Amygdala (tissue), 56 donors: ENCODE data around the gene PLEKHG4B.

Source experiments
- DNase-seq, 56 donors: peaks; one replicate each; lab custom pipeline; 2025; lab: John Stamatoyannopoulos, UW

The PLEKHG4B gene

DNA sequence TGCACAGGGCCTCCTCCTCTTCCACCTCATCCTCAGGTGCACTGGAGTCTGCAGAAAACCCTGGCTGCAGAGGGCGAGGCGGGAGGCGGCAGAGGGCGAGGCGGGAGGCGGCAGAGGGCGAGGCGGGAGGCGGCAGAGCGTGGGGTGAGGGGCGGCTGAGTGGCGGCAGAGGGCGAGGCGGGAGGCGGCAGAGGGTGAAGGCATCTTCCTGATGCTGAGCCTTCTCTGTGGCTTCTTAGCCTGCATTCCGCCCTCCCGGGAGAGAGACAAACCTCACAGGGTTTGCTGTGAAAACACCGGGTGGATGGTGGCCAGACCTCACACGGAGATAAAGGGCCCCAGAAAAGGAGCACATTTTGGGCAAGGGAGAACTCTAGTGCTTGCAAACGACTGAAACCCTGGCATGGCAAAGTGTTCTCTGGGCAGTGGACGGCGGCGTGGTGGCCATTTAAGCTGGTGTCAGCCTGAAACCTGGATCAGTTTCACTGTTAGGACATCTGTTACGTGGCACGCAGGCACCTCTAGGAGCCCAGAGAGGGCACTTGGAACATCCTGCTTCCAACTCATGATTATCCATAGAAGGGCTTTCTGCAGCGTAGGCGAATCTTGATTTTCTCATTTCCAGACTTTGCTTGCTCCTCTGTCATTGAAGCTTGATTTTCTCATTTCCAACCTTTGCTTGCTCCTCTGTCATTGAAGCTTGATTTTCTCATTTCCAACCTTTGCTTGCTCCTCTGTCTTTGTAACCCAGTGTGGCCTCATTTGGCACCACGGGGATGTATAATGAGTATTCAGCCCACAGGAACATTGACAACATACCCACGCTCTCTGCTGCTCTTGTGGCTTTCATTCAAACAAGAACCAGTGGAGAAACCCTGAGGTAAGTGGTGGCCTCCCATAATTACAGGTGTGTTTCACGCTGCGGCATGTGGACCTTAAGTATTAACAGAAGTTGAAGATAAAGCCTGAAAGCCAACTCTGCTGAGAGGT is 16.3 kb upstream of the PLEKHG4B start:
- DNase-seq: no peak

DNA sequence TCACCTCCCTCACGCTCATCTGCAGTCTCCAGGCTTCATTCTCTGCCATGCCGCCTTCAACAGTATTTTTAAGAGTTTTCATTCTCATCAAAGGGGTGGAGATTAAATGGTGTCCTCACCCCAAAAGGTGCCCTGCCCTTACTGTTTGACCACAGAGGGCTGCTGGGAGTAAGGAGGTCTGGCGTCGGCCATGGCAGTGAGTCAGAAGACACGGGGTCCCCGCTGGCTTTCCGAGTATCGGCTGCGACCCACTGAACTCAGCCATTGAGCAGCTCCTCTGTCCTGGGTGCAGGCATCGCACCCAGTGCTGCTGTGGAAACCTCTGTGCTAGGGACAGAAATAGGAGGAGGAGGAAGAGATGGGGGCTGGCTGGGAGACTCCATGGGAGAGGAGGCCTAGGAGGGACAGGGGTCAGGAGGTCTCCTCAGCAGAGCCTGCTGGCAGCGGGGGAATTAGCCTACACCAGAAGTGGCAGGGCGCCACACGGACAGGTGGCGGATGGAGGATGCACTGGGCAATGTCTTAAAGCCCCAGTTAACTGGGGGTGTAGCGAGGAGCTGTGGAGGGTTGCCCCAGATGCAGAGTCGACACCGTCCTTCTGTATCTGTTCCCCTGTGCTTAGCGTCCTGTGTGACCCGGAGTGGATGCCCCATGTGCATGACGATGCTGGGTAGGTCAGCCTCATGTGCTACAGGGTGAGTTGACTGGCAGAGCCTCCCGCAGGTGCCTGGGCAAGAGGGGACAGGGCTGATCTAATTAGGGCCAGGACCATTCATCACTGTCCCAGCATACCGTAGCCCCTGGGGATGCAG is 15.4 kb upstream of the PLEKHG4B start:
- DNase-seq: no peak

DNA sequence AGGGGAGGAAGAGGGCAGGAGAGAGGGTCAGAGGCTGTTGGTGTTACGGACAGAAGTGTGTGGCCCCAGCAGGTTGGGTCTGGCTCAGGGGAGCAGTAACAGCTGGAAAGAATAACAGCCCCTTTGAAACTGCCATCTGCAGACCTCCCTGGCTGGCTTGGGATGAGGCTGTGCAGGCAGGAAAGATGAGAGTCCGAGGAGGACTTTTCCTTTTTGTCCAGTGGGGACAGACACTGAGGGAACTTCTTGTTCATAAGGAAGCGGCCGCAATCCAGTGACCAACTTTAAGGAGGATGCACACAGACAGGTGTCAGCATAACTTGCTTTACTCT is 14.8 kb upstream of the PLEKHG4B start:
- DNase-seq: no peak

DNA sequence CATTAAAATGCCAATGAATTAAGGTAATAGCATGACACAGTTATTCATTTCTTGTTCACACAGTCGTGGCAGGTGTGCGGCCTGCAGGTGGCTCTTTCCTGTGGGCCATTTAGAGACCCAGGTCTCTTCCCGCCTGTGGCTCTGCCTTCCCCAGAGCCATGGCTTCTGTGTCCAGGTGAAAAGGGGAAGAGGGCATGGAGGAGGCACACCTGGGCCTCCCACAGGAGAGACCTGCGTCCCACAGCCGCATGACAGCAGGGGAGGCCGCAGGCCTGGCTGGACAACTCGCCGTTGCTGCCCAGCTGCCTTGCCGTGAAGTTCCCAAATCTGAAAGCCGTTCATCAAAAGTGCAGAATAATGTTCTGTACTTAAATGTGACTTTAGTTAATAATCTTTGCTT is 14.4 kb upstream of the PLEKHG4B start:
- no peak for DNase-seq

DNA sequence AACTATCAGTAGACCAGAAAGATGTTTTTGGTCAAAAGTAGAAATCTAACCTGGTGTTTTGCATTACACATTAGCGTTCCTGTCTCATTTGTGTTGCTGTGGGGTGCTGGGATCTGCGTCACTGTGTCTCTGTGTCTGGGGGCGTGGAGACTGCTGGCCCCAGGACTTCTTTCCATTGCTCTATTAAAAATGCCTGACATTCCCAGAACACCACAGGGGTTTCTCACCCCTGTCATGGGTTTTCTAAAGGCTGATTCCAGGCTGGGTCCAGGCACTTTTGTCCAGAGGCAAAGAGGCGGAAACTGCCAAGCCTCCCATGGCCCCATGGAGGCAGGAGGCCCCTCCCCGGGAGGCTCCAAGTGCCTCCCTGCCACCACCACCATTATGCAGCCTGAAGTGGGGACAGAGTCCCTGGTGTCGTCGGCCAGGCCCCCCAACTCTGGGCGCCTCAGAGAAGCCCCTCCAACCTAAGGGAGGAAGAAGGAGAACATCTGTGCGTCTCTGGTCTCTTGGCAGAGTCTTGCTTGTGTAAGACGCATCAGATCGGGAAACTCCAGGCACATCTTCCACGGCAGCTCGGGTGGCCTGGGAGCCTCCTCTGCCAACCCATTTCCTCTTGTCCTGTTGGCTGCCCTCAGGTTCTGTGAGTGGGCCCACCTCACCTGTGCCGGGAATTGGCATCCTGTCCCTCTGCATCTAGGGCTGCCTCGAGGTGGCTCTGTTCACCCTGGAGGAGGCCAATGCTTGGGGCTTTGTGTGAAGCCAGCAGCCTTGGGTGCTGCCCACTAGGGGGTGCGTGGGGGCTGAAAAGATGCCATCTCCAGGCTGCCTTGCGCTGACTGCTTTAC is 13.8 kb upstream of the PLEKHG4B start:
- no peak for DNase-seq

DNA sequence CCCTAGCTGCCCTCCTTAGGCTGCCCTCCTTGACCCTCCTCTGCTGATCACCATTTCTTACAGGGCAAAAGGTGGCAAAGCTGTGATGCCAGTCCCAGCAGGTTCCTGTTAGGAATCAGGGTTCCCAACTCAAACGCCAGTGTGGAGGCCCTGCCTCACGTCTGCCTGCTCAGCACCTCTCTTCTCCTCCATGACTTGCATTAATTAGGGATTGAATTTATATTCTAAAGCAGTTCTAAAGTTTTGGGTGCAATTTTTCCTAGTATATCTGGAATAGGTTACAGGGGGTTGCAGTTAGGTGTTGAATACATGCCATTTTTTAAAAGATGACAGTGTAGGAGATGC is 13.2 kb upstream of the PLEKHG4B start:
- no peak for DNase-seq

DNA sequence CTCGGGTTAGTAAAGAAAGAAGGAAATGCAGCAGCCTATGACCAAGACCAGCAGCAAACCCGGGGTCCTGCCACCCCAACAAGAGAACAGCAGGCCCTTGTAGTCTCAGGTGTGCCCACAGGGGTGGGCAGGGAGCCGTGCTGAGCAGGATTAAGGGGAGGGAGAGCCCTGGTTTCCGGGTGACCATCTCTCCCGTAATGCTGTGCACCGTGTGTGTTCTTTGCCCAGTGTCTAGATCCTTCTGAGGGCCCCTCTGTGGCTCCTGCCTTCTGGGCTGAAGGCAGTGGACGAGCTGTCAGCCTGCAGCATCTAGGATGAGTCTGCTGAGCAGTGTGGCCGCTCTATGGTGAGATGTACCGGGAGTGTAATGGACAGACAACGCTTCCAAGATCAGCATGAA is 12.7 kb upstream of the PLEKHG4B start:
- DNase-seq: no peak

DNA sequence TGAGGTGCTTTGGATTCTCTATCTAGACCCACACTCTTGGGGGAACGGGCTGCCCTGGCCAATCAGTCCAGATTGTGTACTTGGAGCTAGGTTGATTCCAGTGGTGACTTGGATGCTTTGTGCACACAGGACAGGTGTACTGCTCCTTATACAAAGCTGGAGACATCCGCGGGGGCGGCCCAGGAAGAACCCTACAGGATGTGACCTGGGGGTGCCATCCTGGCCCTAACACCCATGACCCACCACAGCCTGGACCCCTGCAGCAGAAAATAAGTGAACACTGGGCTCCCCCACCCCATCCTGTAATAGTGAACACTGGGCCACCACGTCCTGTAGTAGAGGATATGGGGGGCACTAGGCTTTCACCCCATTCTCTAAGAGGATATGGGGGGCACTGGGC is 12.1 kb upstream of the PLEKHG4B start:
- DNase-seq: no peak

DNA sequence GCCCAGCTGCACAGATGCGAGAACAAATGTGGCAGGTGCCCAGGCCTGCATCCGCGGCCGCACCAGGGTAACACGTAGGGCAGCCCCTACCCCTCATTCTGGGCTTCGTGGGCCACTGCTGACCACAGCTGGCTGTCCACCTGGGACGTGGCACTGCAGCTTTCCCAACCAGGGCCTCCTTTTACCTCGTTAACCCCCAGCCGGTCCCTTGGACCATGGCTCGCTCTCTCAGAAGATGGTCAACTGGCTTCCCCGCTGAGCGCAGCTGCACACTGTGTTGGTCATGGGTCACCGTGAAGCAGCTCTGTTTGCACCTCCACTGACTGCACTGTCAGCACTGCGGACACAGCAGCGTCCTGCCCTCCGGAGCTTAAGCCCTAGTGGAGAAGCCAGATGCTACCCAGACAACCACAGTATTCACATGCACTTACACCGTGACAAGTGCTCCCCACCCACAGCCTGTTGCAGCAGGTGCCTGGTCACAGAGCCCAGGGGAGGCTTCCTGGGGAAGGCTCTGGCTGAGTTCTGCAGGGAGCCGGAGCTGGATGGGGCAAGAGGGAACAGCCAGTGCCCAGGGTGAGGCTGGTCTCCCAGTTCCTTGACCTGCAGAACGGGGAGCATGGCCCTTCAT is 10.5 kb upstream of the PLEKHG4B start:
- DNase-seq: no peak

DNA sequence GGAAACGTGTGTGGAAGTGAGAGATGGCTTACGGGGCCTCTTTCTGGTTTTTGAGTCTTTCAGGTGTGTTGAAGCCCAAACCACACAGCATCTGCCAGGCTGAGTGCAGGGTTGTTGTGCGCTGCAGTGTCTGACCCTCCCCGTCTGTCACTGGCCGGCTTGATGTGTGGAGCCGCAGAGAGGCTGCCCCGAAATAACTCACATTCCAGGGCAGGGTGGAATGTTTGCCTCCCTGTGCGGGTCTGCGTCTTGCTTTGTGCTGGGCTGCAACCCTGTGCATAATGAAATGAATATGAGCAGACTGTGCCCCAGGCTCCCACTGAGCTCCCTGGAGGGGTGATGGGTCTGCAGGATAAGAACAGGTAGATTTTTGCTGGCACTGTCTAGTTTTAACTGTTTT is 9.9 kb upstream of the PLEKHG4B start:
- DNase-seq: no peak

DNA sequence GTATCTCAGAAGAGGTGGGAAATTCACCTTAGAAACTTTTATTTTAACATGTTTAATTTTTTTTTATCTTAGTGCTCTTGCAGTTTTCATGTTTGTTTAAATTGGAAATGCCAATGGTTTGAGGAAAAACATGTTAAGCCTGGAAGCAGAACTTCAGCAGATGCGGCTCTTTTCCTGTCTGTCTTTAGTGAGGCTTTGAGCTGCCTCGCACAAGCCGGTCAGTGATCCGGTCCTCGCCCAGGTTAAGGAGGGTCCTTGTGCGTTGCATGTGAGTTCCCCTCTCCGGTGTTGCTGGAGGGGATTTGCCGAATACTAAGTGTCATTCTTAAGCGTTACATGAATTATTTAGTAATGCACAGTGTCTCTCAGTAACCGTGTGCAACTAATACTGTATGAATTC is 9.4 kb upstream of the PLEKHG4B start:
- DNase-seq: no peak

DNA sequence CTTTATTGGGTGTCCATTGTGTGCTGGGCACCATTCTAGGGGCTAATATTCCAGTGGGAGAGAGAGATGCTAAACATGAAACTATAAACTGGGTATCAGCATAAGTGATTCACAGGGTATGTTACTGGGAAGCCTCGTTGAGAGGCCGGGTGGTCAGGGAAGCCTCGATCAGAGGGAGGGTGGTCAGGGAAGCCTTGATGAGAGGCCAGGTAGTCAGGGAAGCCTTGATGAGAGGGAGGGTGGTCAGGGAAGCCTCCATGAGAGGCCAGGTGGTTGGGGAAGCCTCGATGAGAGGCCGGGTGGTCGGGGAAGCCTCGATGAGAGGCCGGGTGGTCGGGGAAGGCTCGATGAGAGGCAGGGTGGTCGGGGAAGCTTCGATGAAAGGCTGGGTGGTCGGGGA is 8.9 kb upstream of the PLEKHG4B start:
- DNase-seq: no peak

DNA sequence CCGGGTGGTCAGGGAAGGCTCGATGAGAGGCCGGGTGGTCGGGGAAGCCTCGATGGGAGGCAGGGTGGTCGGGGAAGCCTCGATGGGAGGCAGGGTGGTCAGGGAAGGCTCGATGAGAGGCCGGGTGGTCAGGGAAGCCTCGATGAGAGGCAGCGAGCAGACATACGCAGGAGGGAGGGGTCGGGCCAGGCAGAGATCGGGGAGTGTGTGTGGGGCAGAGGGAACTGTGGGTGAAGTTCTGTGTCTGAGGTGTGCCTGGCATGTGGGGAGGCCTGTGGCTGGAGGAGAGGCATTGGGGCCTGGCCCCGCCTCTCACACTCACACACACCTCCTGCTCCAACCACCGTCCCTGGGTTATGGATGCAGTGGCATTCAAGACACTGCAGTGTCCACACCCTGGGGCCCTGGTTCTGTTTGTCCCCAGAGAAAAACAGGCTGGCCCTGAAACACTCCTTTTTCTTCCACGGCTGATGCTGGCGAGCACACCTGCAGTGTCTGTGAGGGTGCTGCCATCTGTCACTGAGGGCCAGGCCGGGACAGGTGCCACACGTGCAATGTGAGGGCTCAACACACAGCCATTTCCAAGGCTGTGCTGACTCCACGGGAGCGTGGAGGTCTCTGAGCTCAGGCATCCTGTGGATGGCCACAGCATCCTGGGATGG is 6.5 kb upstream of the PLEKHG4B start:
- no peak for DNase-seq

DNA sequence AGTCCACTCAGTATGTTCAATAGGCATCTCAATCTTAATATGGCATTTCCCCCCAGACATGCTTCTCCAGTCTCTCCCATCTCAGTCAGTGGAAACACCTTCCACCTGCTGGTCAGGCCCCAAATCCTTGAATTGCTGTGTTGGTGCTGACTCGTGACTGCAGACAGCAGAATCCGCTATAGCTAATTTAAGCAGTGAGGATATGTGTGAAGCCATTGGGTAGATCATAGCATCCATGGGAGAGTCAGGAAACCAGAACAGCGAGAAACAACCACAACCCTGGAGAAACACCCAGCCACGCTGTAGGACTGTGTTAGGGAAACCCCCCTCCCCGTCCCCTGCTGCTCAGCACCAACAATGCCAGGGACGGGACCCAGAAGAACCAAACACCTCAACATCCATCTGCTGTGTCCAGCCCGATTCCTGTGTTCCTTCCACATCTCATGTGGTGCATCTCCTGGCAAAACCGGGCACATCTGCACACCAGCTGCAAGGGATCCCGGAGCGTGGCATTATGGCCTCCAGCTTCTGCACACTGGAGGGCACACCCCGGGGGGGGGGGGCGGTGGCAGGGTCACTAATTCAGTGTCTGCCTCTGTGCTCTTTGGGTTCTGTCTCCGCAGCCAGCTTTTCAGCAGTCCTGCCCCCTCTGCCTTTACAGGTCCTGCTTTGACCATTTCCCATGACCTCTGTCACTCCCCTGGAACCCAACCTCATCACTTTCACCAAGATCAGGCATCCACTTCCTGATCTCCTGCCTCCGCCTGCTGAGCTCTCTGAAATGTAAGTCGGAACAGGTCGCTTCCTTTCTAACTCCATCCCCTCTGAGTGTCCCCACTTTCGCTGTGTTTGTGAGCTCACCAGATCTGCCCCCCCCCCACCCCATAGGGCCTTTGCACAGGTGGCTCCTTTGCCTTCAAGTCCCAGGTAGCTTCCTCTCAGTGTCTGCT is 2.4 kb upstream of the PLEKHG4B start:
- DNase-seq: no peak

DNA sequence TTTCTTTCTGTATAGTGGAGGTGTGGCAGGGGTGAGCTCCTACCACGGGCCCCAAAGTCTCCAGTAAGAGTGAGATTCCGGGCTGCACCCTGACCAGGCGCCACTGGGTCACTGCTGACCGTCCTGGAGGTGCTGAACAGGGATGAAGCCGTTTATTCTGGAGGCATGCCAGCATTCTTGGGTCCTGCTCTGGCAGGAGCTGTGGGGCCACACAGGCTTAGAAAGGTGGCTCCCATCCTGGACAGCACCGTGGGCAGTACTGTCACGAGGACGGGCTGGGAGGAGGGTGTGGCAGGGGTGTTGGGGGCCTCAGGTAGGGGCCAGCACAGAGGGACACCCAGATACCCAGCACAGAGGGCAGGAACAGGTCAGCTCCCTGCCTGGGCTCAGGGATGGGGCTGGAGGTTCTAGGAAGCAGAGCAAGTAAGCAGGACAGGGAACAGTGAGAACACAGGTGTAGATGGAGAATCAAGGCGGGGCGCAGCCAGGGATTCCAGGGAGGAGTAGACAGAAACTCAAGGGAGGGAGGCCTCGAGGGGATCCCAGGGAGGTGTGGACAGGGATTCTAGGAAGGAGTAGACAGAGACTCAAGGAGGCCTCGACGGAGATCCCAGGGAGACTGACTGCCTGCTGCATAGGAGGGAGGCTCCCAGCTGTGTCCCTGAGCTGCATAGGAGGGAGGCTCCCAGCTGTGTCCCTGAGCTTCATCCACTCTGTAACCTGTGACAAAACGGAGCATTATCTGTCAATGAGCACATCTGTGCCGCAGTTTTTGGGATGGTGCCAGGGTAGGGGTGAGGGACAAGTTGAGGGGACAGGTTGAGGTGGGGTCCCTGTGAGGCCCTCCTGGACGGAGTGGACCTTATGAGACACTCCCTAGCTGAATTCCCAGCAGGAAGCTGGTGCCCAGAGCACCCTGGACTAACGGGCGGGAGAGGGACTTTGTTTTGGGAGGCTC is 1.1 kb upstream of the PLEKHG4B start:
- DNase-seq: no peak

DNA sequence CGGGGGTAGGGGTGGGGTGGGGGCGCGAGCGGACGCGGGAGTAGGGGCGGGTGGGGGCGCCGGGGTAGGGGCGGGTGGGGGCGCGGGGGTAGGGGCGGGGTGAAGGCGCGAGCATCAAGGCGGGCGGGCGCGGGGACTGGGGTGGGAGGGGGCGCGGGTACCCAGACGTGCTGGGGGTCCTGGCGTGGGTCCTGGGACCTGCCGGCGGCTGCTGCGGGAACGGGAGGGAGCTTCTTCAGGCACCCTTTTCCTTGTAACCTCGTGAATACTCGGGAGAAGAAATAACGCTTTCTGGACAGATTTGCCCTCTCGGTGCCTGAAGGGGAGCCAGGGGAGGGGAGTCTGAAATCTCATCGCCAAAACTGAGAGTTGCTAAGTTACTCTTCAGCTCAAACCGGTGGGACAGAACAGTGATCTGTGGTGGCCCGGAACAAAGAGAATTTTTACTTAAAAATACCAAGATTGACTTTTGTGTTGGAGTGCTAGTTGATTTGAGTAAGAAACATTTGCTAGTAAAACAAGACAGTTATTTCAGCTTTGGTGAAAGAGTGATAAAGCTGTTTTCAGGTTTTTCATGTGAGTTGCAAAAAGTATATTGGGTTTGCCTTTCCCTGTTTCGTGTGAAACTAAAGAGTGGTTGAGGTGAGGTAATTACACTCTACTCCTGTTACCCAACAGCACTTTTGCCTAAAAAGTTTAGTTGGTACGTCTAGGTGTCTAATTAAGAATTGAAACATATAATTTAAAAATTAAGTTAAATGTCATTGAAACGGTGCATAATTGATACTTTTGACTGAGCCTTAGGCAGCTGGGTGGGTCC is 643 bp downstream of the PLEKHG4B start:
- no peak for DNase-seq
